Panc1 (cell line): Measurements from ENCODE around the gene CHN1.

ENCODE experiments used
- TCF7L2 ChIP-seq: IDR thresholded peaks from 2 replicates; pipeline ENCODE4 v1.6.1; 2011; ENCODE audit warnings: mild to moderate bottlenecking, low read depth, low read length, inconsistent platforms
- TF ChIP-seq, protein P1 (sequence below): fragments of 450-650 bp; IDR thresholded peaks from 2 replicates; pipeline ENCODE4 v1.5.1; 2017; ENCODE audit warnings: mild to moderate bottlenecking

GRCh38 chr2:174771631-174772471 lies 233.3 kb downstream of the CHN1 start:
- TF ChIP-seq TCF7L2 = no peak
- TF ChIP-seq, protein P1, sequence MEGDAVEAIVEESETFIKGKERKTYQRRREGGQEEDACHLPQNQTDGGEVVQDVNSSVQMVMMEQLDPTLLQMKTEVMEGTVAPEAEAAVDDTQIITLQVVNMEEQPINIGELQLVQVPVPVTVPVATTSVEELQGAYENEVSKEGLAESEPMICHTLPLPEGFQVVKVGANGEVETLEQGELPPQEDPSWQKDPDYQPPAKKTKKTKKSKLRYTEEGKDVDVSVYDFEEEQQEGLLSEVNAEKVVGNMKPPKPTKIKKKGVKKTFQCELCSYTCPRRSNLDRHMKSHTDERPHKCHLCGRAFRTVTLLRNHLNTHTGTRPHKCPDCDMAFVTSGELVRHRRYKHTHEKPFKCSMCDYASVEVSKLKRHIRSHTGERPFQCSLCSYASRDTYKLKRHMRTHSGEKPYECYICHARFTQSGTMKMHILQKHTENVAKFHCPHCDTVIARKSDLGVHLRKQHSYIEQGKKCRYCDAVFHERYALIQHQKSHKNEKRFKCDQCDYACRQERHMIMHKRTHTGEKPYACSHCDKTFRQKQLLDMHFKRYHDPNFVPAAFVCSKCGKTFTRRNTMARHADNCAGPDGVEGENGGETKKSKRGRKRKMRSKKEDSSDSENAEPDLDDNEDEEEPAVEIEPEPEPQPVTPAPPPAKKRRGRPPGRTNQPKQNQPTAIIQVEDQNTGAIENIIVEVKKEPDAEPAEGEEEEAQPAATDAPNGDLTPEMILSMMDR = peak; percentile 87
